ENCODE data around the gene AP1G2.

AP1G2 gene

DNA sequence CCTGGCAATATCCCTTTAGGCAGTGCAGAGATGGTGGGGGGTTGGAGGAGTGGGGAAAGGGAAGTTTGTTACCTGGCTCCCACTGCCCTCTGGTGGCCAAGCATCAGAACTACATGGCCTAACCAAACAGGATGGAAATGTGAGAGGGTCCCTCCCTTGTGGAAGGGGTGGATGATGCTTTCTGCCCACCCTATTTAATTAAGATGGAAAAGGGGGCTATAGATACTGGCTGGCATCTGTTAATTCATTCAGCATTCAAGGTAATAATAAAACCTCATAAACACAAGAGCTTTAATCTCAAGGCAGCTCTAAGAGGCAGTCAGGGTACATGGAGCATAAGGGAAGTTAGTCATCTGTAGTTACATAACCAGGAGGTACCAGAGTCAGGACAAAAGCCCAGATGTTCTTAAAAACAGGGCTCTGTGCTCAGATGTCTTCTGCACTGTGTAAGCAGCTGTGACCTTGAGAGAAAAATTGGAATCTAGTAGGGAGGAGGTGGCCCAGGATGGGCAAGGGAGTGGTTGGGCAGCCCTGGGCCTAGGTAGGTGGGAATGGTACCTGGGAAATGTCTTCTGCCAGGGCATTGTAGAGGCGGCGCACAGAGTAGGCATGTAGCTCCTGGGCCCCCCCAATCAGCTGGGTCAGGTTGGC lies 4.6 kb downstream of the AP1G2 start:
- in situ Hi-C loops (cut with MboI; ENCODE audit: low sequenced_read_pairs) = loop anchor here (5.0 kb wide), 1 partner anchor 81 kb away; no protein-coding TSS in a partner anchor
- no peaks in the 10 kb centered on the region for H3K27me3 ChIP-seq (ENCODE audit: low read depth)
- no peaks in the 10 kb centered on the region for H3K9me3 ChIP-seq
- H3K4me3 ChIP-seq = no peak overlapping the region
- peaks cover 7% of the 10 kb centered on the region for H3K4me1 ChIP-seq
- H3K36me3 ChIP-seq (replicated peaks) = peaks cover 54% of the 10 kb centered on the region
- DNase-seq (ENCODE audit: low spot score in 2 of 2) = peak; percentile 53 to 81

DNA sequence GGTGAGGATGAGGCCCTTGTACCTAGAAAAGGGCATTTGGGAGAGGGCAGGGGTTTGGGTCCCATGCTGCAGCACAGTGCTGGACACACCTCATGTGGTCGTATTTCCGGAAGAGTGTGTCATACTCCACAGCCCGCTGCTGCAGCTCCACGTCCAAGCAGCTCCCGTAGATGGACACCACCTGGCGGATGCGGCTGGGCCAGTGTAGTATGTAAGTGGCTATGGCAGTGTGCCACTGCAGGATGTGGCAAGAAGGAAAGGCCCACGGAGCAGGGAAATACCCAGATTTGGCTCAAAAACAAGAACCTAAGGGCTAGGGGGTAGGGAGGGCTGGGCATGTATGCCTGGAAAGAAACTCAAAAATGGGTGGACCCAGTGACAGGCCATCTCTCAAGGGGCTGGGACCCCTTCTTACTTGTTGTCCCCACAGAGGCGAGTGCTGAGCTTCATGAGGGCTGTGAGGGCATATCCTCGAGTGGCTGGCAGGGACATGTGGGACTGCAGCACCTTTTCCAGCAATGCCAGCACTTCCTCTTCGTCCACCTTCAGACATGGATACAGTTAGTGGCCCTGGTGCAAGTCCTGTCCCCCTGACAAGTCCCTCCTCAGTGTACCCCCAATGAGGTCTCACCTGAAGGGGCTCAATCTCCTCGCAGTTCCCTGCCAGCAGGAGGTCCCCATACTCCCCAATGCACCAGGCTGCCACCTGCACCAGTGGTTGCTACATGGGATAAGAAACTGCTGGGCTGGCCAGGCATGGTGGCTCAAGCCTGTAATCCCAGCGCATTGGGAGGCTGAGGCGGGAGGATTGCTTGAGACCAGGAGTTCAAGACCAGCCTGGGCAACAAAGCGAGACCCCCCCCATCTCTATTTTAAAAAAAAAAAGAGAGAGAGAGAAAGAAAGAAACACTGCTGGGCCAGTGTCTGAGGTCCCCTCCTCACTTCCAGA lies 5.4 kb downstream of the AP1G2 start:
- Histone ChIP-seq H3K4me1 (peaks cover 5% of the 10 kb centered on the region; the same call in 1 of the 2 replicates), H3K9me3 (no peaks in the 10 kb centered on the region), H3K36me3 (replicated peaks) (peaks cover 54% of the 10 kb centered on the region), H3K4me3 (no peak overlapping the region), H3K27me3 (ENCODE audit: low read depth) (no peaks in the 10 kb centered on the region)
- DNase-seq (ENCODE audit: low spot score in 2 of 2) = no peak
- in situ Hi-C loops (cut with MboI; ENCODE audit: low sequenced_read_pairs) = loop anchor here (5.0 kb wide), 1 partner anchor 80 kb away; no protein-coding TSS in a partner anchor

GRCh38 chr14:23561259-23561658 lies 6.3 kb downstream of the AP1G2 start:
- H3K36me3 ChIP-seq (replicated peaks) = peaks cover 51% of the 10 kb centered on the region
- no peak overlapping the region for H3K4me3 ChIP-seq
- no peaks in the 10 kb centered on the region; the same call in 1 of the 2 replicates for H3K4me1 ChIP-seq
- H3K27me3 ChIP-seq (ENCODE audit: low read depth) = no peaks in the 10 kb centered on the region
- H3K9me3 ChIP-seq = no peaks in the 10 kb centered on the region
- in situ Hi-C loops (cut with MboI; ENCODE audit: low sequenced_read_pairs) = loop anchor here (5.0 kb wide), 1 partner anchor 79 kb away; no protein-coding TSS in a partner anchor
- DNase-seq (ENCODE audit: low spot score in 2 of 2) = no peak

- Histone ChIP-seq H3K9me3 (no peaks in the 10 kb centered on the region), H3K36me3 (replicated peaks) (peaks cover 51% of the 10 kb centered on the region), H3K4me1 (peaks cover 2% of the 10 kb centered on the region), H3K27me3 (ENCODE audit: low read depth) (no peaks in the 10 kb centered on the region), H3K4me3 (no peak overlapping the region)
- in situ Hi-C loops (cut with MboI; ENCODE audit: low sequenced_read_pairs) = loop anchor here (5.0 to 10.0 kb wide), 2 partner anchors 78 to 235 kb away; partner anchors contain the start of gene PABPN1
- DNase-seq (ENCODE audit: low spot score in 2 of 2) = no peak
These were observed 7.6 kb downstream of the AP1G2 start for GRCh38 chr14:23559926-23560520.

DNA sequence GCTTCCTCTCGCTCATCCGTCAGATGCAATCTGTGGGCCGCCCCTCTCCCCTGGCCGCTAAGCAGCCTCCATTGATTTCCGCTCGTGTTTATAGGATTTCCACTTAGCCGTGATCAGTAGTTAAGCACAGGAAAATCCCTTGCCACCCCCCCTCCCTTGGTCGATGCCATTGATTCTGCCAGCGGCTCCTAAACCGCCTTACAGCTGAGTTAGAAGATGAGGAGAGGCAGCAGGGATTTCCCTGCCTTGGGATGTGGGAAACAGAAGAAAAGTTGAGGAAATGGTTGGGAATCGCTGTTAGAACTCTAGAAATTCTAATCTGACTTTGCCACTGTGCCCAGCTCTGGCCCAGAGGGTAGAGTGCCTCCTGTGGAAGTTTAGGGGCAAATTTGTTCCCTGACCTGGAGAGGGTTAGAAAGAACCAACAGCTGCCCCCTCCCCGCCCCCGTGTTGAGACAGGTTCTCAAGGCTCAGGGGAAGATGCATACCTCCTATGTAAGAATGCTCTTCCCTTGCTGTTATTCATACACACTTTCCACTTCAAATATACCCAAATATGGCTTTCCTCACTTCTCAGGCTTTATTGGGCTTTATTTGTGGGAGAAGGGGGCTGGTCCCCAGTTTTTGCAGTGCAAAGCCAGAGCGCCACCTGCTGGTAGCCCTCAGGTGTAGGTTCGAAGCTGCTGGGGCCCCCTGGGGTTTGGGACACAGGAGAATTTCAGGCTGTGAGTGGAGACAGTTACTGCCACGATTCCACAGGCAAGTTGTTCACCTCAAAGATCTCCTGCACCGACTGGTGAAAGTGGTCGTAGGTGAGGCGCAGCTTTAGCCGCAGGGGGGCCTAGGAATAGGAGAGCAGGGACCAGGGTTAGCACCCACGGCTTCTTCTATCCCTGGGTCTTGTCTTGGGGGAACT lies 8.3 kb downstream of the AP1G2 start:
- Histone ChIP-seq H3K36me3 (replicated peaks) (peaks cover 51% of the 10 kb centered on the region), H3K4me3 (no peak overlapping the region), H3K9me3 (no peaks in the 10 kb centered on the region), H3K27me3 (ENCODE audit: low read depth) (no peaks in the 10 kb centered on the region), H3K4me1 (peaks cover 2% of the 10 kb centered on the region)
- DNase-seq (ENCODE audit: low spot score in 2 of 2) = peak; percentile 32 to 83
- in situ Hi-C loops (cut with MboI; ENCODE audit: low sequenced_read_pairs) = loop anchor here (10.0 kb wide), 1 partner anchor 234 kb away; the partner anchor contains the start of gene PABPN1

GRCh38 chr14:23558346-23559009 lies 9.1 kb downstream of the AP1G2 start:
- Histone ChIP-seq H3K9me3 (no peaks in the 10 kb centered on the region), H3K4me1 (peaks cover 2% of the 10 kb centered on the region), H3K4me3 (no peak overlapping the region), H3K27me3 (ENCODE audit: low read depth) (no peaks in the 10 kb centered on the region), H3K36me3 (replicated peaks) (peaks cover 49% of the 10 kb centered on the region)
- in situ Hi-C loops (cut with MboI; ENCODE audit: low sequenced_read_pairs) = loop anchor here (10.0 kb wide), 1 partner anchor 234 kb away; the partner anchor contains the start of gene PABPN1
- DNase-seq (ENCODE audit: low spot score in 2 of 2) = no peak

GRCh38 chr14:23557946-23558345 lies 9.6 kb downstream of the AP1G2 start:
- Histone ChIP-seq H3K4me1 (peaks cover 2% of the 10 kb centered on the region), H3K4me3 (no peak overlapping the region), H3K27me3 (ENCODE audit: low read depth) (no peaks in the 10 kb centered on the region), H3K36me3 (replicated peaks) (peaks cover 43% of the 10 kb centered on the region), H3K9me3 (no peaks in the 10 kb centered on the region)
- in situ Hi-C loops (cut with MboI; ENCODE audit: low sequenced_read_pairs) = loop anchor here (10.0 kb wide), 1 partner anchor 233 kb away; the partner anchor contains the start of gene PABPN1
- DNase-seq (ENCODE audit: low spot score in 2 of 2) = no peak

DNA sequence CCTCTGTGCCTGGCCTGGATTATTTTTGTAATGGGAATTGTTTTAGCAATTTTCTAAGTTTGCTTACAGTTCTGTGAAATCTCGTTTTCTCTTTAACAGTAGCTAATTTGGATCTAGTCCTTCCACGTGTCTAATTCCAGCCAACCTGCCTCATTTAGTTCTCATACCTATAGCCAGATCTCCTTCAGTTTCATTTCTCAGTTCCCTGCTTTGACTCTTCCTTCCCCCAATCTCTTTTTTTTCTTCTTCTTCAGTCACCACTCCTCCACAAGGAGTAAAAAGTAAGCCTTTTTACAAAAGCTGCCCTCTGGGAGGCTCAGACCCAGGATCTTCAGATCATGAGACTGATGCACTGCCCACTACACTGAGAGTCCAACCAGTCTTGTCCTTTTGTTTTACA lies 10.1 kb downstream of the AP1G2 start:
- no peaks in the 10 kb centered on the region for H3K27me3 ChIP-seq (ENCODE audit: low read depth)
- in situ Hi-C loops (cut with MboI; ENCODE audit: low sequenced_read_pairs) = loop anchor here (10.0 kb wide), 1 partner anchor 233 kb away; the partner anchor contains the start of gene PABPN1
- H3K36me3 ChIP-seq (replicated peaks) = peaks cover 40% of the 10 kb centered on the region
- H3K4me1 ChIP-seq = peaks cover 2% of the 10 kb centered on the region
- DNase-seq (ENCODE audit: low spot score in 2 of 2) = no peak
- no peaks in the 10 kb centered on the region for H3K9me3 ChIP-seq
- H3K4me3 ChIP-seq = peak overlapping the region; percentile 79

DNA sequence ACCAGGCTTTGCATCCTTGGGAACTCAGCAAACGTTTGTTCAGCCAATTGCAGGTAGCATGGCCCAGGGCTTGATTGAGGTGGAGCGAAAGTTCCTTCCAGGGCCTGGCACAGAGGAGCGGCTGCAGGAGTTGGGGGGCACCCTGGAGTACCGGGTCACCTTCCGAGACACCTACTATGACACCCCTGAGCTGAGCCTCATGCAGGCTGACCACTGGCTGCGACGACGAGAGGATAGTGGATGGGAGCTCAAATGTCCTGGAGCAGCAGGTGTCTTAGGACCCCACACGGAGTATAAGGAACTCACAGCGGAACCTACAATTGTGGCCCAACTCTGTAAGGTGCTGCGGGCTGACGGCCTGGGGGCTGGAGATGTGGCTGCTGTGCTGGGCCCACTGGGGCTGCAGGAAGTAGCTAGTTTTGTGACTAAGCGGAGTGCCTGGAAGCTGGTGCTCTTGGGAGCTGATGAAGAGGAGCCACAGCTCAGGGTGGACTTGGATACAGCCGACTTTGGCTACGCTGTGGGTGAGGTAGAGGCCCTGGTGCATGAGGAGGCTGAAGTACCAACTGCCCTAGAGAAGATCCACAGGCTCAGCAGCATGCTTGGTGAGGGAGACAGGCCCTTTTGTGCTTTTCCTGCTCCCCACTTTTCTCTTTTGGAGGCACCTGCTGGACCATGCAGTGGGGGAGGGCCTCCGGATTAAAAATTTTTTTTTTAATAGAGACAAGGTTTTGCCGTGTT lies 10.7 kb downstream of the AP1G2 start:
- Histone ChIP-seq H3K9me3 (no peaks in the 10 kb centered on the region), H3K27me3 (ENCODE audit: low read depth) (no peaks in the 10 kb centered on the region), H3K36me3 (replicated peaks) (peaks cover 34% of the 10 kb centered on the region), H3K4me3 (peak overlapping the region; percentile 79), H3K4me1 (peaks cover 3% of the 10 kb centered on the region)
- no peak for DNase-seq (ENCODE audit: low spot score in 2 of 2)
- in situ Hi-C loops (cut with MboI; ENCODE audit: low sequenced_read_pairs) = loop anchor here (10.0 kb wide), 1 partner anchor 232 kb away; the partner anchor contains the start of gene PABPN1

DNA sequence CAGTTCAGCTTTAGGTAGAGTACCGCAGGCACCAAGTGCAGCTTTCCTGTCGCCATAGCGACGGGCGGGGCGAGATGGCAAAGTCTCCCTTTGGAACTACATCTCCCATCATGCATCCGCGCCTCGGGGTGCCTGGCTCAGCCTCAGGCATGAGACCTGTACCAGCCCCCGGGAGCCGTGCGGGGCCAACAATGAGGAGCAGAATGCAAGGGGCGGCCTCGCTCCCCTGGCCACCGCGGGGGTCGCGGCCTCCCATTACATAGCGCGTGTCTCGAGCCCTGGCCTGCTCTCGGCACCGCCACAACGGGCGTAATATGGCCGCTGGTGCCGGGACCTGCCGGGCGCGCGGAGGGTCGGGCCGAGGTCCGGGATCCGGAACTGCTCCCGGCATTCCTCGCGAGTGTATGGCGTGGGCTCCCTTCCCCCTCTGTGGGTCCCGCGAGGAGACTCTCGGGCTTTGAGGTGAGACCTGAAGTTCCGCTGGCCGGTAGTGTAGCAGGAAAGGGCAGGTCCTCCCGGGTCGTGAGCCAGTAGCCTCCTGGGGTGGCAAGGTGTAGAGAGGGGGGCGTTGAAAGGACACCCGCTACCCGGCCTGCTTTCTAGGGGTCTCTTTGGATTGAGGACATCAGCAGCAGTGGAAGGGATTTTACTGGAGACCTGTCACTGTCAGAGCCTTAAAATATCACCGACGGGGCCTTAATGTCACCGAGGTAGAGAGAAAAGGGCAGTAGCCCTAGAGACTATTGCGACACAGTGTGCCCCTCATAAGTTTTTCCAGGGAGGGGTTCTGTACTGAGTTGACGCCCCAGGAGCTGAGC lies 11.5 kb downstream of the AP1G2 start, which contains the start of gene THTPA:
Gene THTPA (plus strand): TSS at position 390 of the 818 bp plus-strand sequence. CDS start 487 bp downstream, outside the sequence.
- H3K4me1 ChIP-seq = peaks cover 6% of the 10 kb centered on the region
- H3K4me3 ChIP-seq = peak within 1 kb of the TSS; percentile 79
- DNase-seq (ENCODE audit: low spot score in 2 of 2) = peak; percentile 86 to 95
- no peaks in the 10 kb centered on the region for H3K9me3 ChIP-seq
- no peaks in the 10 kb centered on the region for H3K27me3 ChIP-seq (ENCODE audit: low read depth)
- H3K36me3 ChIP-seq (replicated peaks) = peaks cover 26% of the 10 kb centered on the region
- in situ Hi-C loops (cut with MboI; ENCODE audit: low sequenced_read_pairs) = loop anchor here (10.0 kb wide), 1 partner anchor 231 kb away; the partner anchor contains the start of gene PABPN1

GRCh38 chr14:23555533-23555881 lies 12.1 kb downstream of the AP1G2 start:
- Histone ChIP-seq H3K4me3 (peak overlapping the region; percentile 79), H3K9me3 (no peaks in the 10 kb centered on the region), H3K4me1 (peaks cover 6% of the 10 kb centered on the region), H3K27me3 (ENCODE audit: low read depth) (no peaks in the 10 kb centered on the region), H3K36me3 (replicated peaks) (peaks cover 22% of the 10 kb centered on the region)
- no peak for DNase-seq (ENCODE audit: low spot score in 2 of 2)
- in situ Hi-C loops (cut with MboI; ENCODE audit: low sequenced_read_pairs) = loop anchor here (10.0 kb wide), 1 partner anchor 231 kb away; the partner anchor contains the start of gene PABPN1

All from HAP-1 (cell line).